ENCODE measurements around the gene NNAT. TPM values are rescaled to one million over a fixed set of nuclear protein-coding genes. Genes with fewer than 3 reads are reported as not detected.

NNAT gene
- total RNA-seq, 1 donor: 1.3 TPM

GRCh38 chr20:37533154-37533715 is 12.2 kb downstream of the NNAT start:
- TF ChIP-seq, protein P1, sequence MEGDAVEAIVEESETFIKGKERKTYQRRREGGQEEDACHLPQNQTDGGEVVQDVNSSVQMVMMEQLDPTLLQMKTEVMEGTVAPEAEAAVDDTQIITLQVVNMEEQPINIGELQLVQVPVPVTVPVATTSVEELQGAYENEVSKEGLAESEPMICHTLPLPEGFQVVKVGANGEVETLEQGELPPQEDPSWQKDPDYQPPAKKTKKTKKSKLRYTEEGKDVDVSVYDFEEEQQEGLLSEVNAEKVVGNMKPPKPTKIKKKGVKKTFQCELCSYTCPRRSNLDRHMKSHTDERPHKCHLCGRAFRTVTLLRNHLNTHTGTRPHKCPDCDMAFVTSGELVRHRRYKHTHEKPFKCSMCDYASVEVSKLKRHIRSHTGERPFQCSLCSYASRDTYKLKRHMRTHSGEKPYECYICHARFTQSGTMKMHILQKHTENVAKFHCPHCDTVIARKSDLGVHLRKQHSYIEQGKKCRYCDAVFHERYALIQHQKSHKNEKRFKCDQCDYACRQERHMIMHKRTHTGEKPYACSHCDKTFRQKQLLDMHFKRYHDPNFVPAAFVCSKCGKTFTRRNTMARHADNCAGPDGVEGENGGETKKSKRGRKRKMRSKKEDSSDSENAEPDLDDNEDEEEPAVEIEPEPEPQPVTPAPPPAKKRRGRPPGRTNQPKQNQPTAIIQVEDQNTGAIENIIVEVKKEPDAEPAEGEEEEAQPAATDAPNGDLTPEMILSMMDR (IDR thresholded peaks at IDR 0.05; ENCODE audit: insufficient read depth, low read depth, low read length): no peak
- no peak for DNase-seq (ENCODE audit: low read depth)
- H3K4me3 ChIP-seq (ENCODE audit: low read depth, low read length): no peak overlapping the region

GRCh38 chr20:37534401-37535157 is 13.5 kb downstream of the NNAT start:
- no peak overlapping the region for H3K4me3 ChIP-seq (ENCODE audit: low read depth, low read length)
- TF ChIP-seq, protein P1 (IDR thresholded peaks at IDR 0.05; ENCODE audit: insufficient read depth, low read depth, low read length): peak; percentile 84
- DNase-seq (ENCODE audit: low read depth): peak; percentile 86

DNA sequence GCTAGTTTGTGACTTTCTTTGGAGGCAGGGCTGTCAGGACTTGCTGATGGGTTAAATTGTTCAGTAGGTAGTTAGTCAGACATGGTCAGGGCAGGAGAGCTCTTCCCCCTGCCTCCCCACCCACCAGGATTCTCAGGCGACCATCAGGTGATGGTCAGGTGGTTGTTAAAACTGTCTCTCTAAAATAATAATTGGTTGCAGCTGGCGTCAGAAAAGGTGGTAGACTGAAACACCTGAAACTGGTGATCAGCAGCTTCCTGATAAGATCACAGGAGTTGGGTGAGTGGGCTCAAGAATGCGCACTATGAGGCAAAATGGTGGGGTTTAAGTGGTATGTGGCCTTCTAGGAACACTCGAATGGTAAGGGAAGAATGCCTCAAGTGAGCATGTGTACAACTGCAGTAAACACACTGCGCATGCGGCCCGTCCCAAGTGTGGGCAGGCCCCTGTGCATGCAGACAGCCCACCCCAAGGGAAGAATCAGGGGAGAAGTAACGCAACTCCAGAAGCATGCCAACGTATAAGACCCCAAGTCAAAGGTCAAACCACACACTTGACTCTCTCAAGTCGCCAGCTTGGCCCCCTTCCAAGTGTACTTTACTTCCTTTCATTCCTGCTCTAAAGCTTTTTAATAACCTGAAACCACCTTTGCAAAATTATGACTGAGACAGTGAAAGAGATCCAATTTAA is 14.5 kb downstream of the NNAT start:
- DNase-seq (ENCODE audit: low read depth): no peak
- H3K4me3 ChIP-seq (ENCODE audit: low read depth, low read length): no peak overlapping the region
- TF ChIP-seq, protein P1 (IDR thresholded peaks at IDR 0.05; ENCODE audit: insufficient read depth, low read depth, low read length): no peak

- TF ChIP-seq, protein P1 (IDR thresholded peaks at IDR 0.05; ENCODE audit: insufficient read depth, low read depth, low read length): no peak
- DNase-seq (ENCODE audit: low read depth): no peak
Measured at GRCh38 chr20:37537505-37537904, 16.5 kb downstream of the NNAT start.

GRCh38 chr20:37538003-37538402 is 17.0 kb downstream of the NNAT start:
- peak; percentile 44 for DNase-seq (ENCODE audit: low read depth)
- no peak overlapping the region for H3K4me3 ChIP-seq (ENCODE audit: low read depth, low read length)
- TF ChIP-seq, protein P1 (IDR thresholded peaks at IDR 0.05; ENCODE audit: insufficient read depth, low read depth, low read length): no peak

More at GRCh38 chr20:37537505-37537904, 16.5 kb downstream of the NNAT start:
- H3K4me3 ChIP-seq (ENCODE audit: low read depth, low read length): no peak overlapping the region

- DNase-seq (ENCODE audit: low read depth): no peak
- no peak overlapping the region for H3K4me3 ChIP-seq (ENCODE audit: low read depth, low read length)
- TF ChIP-seq, protein P1 (IDR thresholded peaks at IDR 0.05; ENCODE audit: insufficient read depth, low read depth, low read length): no peak
Measured at GRCh38 chr20:37539424-37539823, 18.4 kb downstream of the NNAT start.
